A673 (cell line): ENCODE data around the gene MAST1.

ENCODE experiments used
- EZH2 ChIP-seq: fragments of 200-600 bp; sonication (generic); IDR thresholded peaks from 2 replicates; pipeline ENCODE4 v1.6.1; 2017; ENCODE audit warnings: borderline replicate concordance, low read depth, mild to moderate bottlenecking, mixed read lengths, antibody characterized with exemption, low read length; ENCODE audit not compliant: poor library complexity, severe bottlenecking
- TF ChIP-seq, protein P1 (sequence below): fragments of 300-800, 200-600 bp; sonication (generic); conservative IDR thresholded peaks from 2 replicates; pipeline ENCODE4 v1.5.1; 2017; ENCODE audit warnings: low read depth, mild to moderate bottlenecking, antibody characterized with exemption, low read length, moderate library complexity, mixed read lengths

DNA sequence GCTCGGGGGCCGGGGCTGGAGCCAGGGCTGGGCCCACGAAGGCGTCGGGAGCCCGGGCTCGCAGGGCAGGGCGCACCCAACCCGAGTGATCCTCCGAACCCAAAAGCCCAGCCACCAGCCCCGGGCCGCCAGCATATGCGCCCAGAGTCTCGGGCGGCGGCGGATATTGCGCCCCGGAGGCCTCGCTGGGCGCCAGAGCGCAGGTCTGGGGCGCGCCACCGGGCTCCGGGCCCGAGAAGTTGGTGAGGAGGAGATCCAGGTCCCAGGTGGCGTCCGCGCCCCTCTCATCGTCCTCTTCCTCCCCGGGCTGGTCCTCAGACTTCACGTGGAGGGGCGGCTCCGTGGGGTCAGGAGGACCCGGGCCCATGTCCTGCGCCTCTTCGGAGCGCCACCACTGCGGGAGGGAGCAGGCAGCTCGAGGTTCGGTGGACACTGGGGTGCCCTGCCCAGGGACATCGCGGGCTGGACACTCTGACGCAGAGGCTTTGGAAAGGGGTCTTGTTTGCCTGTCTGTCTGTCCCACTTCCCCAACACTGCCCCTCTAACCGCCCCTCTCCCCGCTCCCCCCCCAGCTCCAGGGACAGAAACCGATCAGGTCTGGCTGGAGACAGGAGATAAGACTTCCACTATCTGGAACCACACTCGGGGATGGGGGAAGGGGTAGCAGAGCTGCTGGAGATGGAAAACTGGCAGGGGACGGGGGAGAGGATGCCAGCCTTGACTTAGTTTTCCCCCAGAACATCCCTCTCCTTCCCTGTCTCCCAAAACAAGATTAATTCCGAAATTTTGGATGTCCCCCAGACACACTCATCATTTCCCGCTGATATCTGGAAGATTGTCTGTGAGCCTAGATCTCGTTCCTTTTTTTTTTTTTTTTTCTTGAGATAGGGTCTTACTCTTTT is 47.7 kb downstream of the MAST1 start:
- TF ChIP-seq, protein P1, sequence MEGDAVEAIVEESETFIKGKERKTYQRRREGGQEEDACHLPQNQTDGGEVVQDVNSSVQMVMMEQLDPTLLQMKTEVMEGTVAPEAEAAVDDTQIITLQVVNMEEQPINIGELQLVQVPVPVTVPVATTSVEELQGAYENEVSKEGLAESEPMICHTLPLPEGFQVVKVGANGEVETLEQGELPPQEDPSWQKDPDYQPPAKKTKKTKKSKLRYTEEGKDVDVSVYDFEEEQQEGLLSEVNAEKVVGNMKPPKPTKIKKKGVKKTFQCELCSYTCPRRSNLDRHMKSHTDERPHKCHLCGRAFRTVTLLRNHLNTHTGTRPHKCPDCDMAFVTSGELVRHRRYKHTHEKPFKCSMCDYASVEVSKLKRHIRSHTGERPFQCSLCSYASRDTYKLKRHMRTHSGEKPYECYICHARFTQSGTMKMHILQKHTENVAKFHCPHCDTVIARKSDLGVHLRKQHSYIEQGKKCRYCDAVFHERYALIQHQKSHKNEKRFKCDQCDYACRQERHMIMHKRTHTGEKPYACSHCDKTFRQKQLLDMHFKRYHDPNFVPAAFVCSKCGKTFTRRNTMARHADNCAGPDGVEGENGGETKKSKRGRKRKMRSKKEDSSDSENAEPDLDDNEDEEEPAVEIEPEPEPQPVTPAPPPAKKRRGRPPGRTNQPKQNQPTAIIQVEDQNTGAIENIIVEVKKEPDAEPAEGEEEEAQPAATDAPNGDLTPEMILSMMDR = no peak
- TF ChIP-seq EZH2 = no peak
